ENCODE data around the gene HDAC8.
A peak's percentile ranks its signal among the peaks of the same experiment; 100 is the strongest.

The HDAC8 gene

DNA sequence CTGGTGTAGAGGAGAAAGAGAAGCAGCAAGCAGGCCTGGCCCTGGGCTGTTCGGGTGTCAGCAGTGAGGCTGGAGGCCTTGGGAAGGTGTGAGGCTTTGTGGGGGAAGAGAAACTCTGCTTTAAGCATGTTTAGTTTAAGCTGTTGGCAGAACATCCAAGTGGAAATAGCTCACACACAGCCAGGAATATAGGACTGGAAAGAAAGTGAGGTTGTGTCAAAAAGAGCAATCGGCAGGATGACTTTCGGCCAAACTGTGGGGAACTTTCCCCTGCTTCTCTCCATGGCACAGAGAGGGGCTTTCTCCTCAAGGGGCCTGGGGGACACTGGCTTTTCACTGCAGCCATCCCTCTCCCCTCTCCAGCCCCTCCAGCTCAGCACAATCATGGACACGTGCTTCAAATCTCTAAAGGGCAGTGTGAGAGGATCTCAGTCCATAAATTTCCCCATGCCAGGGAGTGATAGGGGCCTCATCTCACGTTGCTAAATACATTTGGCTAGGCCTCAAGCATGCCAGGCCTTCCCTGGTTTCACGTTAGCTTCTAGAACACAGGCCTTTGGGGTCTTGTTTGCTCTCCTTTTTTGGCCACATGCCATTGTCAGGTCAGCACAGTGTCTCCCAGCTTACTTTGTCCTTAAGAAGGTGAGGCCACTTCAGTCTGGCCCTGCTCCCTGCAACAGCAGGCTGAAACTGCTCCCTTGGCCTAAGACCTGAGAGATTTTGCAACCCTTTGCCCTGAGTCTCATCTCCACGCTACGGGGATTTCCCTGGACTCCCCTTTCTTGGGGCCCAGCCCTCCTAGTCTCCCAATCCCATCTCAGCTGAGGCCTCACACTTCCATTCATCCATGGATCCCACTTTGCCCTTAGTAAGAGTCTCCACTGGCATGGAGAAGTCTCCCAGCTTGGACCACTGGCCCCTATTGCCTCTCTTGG, 258.7 kb downstream of the HDAC8 start:
- no peak for DNase-seq

- no peak for DNase-seq
These were observed 260.2 kb downstream of the HDAC8 start for GRCh38 chrX:72312311-72312940.

- no peak for DNase-seq
These were observed 263.2 kb downstream of the HDAC8 start for GRCh38 chrX:72309297-72310071.

- no peak for DNase-seq
These were observed 263.9 kb downstream of the HDAC8 start for GRCh38 chrX:72308566-72309296.

DNA sequence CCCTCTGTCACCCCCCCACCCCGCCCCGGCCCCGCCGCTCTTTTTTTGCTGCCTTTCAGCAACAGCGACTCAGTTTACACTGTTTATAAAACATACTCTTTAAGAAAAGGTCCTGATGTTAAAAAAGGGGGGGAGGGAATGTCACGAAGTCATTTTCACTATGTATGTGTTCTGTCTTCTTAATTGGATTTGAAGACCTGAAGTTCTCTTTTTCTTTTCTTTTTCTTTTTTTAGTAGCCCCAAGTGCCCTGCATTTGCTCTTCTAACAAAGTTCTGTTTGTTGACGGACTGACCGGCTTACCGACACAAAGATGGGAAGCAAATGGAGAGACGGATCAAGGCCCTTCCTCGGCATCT, 264.5 kb downstream of the HDAC8 start:
- DNase-seq, result no peak

GRCh38 chrX:72307646-72308051, 265.0 kb downstream of the HDAC8 start:
- no peak for DNase-seq

GRCh38 chrX:72306851-72307645, 265.6 kb downstream of the HDAC8 start:
- peak; percentile 4 for DNase-seq

- no peak for DNase-seq
These were observed 266.4 kb downstream of the HDAC8 start for GRCh38 chrX:72306085-72306801.

- DNase-seq, result no peak
These were observed 267.2 kb downstream of the HDAC8 start, which contains the start of gene CITED1 for GRCh38 chrX:72305286-72306084. TSS of gene CITED1 (minus strand) at chrX:72305914. CDS start at chrX:72302869, 3,045 bp downstream.

DNA sequence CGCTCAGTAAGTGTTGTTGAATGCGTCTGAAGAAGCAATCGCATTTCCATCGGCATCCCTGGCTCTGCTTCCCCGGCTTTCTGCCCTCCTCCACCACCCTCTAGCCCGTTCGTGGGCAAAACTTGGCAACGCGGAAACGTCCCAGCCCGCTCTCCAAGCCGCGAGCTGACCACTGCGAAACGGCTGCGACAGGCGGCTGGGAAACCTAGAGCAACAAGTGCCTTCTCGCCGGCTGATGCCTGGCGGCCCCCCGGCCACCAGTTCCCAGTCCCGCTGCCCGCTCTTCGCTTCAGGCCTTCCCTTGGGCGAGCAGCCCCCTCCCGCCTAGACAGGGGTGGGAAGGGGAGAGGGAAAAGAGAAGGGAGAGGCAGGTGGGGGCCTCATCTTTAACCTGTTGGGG, 267.8 kb downstream of the HDAC8 start:
- no peak for DNase-seq

GRCh38 chrX:72301781-72302180, 270.9 kb downstream of the HDAC8 start:
- no peak for DNase-seq

DNA sequence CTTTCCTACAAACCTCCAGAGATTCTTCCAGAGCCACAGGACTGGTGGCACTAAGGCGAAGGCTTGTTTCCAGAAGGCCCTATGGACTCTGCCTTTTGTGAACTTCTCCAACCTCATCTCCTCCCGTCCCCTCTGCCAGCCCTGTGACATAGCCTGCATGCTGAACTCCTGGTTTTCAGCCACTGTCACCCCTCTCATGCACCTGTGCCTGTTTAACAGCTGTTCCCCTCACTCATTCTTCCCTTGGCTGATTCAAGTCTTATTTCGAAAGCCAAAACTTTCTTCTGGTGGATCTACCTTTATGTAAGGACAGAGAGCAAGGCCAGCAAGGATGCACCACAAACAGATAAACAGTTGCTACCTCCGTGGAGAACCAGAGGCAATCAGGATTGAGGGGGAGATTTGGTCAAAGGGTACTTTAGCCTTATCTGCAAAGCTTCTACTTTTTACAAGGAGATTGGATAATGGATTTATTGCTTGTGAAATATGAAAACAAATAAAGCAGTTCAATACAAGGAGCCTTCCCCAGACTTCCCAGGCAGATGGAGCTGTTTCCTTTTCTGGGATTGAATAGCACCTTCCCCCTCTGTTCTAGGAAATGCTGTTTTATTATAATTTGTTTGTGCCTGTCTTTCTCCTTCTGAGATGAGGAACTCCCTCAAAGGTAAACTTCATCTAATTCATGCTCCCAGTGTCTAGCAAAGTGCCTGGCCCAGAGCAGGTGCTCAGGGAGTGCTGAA, 272.6 kb downstream of the HDAC8 start:
- DNase-seq, result no peak

DNA sequence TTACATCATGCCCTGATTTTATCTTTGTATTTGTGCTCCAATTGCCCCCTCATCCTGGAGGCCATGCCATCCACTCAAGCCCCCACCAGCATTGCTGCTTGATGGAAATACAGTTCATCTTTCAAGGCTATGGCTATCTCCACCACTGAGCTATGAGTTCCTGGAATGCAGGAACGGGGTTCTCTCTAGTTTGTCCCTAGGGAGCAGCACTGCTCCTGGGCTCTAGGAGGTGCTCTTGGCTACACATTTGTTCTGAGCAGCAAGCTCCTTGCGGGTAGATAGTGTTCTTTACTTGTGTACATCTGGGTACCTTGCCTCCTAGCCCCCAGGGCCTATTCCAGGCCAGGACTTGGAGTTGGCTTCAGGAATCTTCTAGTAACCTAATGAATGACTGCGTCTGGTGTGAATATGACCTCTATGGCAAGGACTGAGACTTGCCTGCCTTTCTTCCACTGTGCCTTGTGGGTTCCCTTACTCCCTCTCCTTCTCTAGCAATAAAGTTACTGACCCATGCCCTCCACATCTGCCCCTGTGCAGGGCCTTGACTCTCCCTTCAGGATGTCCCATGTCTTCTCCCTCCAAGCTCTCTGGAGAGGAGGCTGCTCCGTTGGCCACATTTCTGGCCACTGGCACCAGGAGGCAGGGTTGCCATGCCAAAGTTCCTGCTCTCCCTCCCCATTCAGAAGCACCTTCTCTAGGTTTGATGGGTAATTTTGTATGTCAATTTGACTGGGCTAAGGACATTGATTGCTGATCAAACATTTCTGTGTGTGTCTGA, 274.5 kb downstream of the HDAC8 start:
- no peak for DNase-seq

DNA sequence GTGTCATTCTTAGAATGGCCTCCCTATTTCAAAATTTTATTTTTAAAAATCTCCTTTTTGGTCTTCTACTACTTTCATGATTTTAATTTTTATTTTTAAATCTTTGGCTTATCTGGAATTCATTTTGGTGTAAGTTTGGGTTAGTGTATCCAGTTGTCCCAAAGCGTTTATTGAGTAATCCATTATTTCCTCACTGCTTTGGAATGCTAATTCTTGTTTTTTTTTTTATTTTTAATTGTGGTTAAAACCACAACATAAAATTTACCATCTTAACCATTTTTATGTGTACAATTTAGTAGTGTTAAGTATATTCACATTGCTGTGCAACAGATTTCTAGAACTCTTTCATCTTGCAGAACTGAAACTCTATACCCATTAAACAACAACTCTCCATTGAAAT, 275.7 kb downstream of the HDAC8 start:
- no peak for DNase-seq

GRCh38 chrX:72295745-72296144, 276.9 kb downstream of the HDAC8 start:
- no peak for DNase-seq

DNA sequence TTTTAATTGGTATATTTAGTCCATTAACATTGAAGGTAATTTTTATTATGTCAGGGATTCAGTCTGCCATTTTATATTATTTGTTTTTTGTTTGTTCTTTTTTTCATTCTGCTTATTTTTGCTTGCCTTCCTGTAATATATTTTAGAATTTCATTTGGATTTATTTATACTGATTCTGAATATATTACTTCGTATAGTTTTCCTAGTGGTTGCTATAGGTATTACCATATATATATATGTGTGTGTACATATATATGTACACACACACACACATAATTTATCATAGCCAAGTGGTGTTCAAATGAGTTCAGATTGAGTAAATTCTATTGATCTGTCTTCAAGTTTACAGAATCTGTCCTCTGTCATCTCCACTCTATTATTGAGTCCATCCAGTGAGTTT, 278.1 kb downstream of the HDAC8 start:
- DNase-seq, result no peak

DNA sequence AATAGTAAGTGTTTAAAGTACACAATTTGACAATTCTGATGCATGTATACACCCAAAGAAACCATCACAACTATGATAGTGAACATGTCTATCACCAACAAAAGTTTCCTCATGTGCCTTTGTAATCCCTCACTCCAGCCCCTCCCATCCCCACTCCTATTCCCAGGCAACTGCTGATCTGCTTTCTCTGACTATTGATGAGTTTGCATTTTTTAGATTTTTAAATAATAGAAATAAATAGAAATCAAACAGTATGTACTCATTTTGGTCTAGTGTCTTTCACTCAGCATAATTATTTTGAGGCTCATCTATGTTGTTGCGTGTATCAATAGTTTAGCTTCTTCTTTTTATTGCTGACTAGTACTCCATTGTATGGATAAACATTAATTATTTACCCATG, 290.3 kb downstream of the HDAC8 start:
- DNase-seq, result no peak

DNA sequence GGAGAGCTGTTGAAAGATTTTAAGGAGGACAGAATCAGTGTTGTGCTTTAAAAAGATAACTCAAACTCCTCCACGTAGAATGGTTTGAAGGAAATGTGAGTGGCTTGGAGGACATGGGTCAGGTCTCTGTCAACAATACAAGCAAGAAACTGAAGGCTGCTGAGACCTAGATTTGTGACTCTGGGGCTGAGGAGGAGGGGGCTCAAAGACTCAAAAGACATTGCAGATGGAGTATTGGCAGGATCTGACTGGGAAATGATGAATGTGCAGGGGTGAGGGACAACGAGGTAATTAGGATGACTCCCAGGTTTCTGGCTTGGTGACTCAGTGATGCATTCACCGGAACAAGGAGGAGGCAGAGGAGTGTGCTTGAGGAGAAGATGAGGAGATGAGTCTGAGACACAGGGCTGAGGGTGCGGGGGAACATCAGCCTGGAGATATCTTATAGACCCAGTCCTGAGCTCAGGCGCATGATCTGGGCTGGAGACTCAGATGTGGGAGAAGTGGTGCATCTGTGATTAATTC, 292.3 kb downstream of the HDAC8 start:
- DNase-seq, result no peak
